RWPE2 (cell line): ENCODE data around the gene ARHGEF18.
A peak's percentile ranks its signal among the peaks of the same experiment; 100 is the strongest.

ENCODE experiments used
- ATAC-seq: fragments of 200-7000 bp; cut with Tn5 transposase; 3 replicates; pipeline ENCODE4 v1.9.1; 2021; ENCODE audit warnings: low read depth
- DNase-seq: peaks from one replicate; pipeline ENCODE4 v3.0.0-alpha.2; 2020; ENCODE audit warnings: low spot score
- H3K27ac ChIP-seq: fragments of 450-650 bp; 2 replicates; pipeline ENCODE4 v1.5.1; 2017; ENCODE audit warnings: mild to moderate bottlenecking; ENCODE audit not compliant: poor library complexity, severe bottlenecking
- H3K27me3 ChIP-seq: fragments of 250-450 bp; sonication (Bioruptor Pico); 2 replicates; pipeline ENCODE4 v1.5.1; 2021; ENCODE audit warnings: mild to moderate bottlenecking, moderate library complexity; ENCODE audit not compliant: insufficient read depth, poor library complexity, severe bottlenecking
- H3K36me3 ChIP-seq: fragments of 250-450 bp; sonication (Bioruptor Pico); 2 replicates; pipeline ENCODE4 v1.5.1; 2020; ENCODE audit warnings: low read depth, mild to moderate bottlenecking, moderate library complexity
- H3K4me1 ChIP-seq: fragments of 250-450 bp; sonication (Bioruptor Pico); 2 replicates; pipeline ENCODE4 v1.5.1; 2021; ENCODE audit warnings: mild to moderate bottlenecking, moderate library complexity; ENCODE audit not compliant: insufficient read depth, poor library complexity, severe bottlenecking
- H3K4me3 ChIP-seq: fragments of 250-450 bp; sonication (Bioruptor Pico); 2 replicates; pipeline ENCODE4 v1.5.1; 2021; ENCODE audit warnings: mild to moderate bottlenecking, moderate library complexity; ENCODE audit not compliant: severe bottlenecking
- H3K9me3 ChIP-seq: fragments of 250-450 bp; sonication (Bioruptor Pico); 2 replicates; pipeline ENCODE4 v1.5.1; 2021; ENCODE audit warnings: mild to moderate bottlenecking, moderate library complexity; ENCODE audit not compliant: severe bottlenecking
- TF ChIP-seq, protein P1 (sequence below): fragments of 450-650 bp; IDR thresholded peaks from one replicate; pipeline ENCODE4 v1.5.1; 2017; ENCODE audit warnings: mild to moderate bottlenecking, moderate library complexity; ENCODE audit not compliant: poor library complexity, severe bottlenecking

Gene ARHGEF18

GRCh38 chr19:7395360-7396066, 46.8 kb downstream of the ARHGEF18 start:
- DNase-seq, result no peak
- no peaks in the 10 kb centered on the region for H3K9me3 ChIP-seq
- peaks cover 38% of the 10 kb centered on the region for H3K4me1 ChIP-seq
- H3K27ac ChIP-seq, result peak overlapping the region; percentile 99
- no peak; the same call in 2 of the 3 replicates for ATAC-seq
- no peaks in the 10 kb centered on the region for H3K27me3 ChIP-seq
- TF ChIP-seq, protein P1, sequence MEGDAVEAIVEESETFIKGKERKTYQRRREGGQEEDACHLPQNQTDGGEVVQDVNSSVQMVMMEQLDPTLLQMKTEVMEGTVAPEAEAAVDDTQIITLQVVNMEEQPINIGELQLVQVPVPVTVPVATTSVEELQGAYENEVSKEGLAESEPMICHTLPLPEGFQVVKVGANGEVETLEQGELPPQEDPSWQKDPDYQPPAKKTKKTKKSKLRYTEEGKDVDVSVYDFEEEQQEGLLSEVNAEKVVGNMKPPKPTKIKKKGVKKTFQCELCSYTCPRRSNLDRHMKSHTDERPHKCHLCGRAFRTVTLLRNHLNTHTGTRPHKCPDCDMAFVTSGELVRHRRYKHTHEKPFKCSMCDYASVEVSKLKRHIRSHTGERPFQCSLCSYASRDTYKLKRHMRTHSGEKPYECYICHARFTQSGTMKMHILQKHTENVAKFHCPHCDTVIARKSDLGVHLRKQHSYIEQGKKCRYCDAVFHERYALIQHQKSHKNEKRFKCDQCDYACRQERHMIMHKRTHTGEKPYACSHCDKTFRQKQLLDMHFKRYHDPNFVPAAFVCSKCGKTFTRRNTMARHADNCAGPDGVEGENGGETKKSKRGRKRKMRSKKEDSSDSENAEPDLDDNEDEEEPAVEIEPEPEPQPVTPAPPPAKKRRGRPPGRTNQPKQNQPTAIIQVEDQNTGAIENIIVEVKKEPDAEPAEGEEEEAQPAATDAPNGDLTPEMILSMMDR, result no peak
- peaks cover 18% of the 10 kb centered on the region for H3K36me3 ChIP-seq
- peak overlapping the region; percentile 91 for H3K4me3 ChIP-seq

DNA sequence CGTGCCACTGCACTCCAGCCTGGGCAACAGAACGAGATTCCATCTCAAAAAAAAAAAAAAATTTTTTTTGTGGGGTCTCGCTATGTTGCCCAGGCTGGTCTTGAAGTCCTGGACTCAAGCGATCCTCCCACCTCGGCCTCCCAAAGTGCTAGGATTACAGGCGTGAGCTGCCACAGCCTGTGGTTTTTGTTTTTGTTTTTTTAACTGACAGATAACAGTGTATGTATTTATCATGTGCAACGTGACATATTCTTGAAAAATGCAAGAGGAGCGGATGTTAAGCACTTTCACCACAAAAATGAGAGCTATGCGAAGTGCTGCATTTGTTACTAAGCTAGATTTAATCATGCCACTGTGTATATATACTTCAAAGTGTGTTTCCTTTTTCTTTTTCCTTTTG, 49.0 kb downstream of the ARHGEF18 start:
- no peak for DNase-seq
- TF ChIP-seq, protein P1, result no peak
- ATAC-seq, result peak; percentile 62
- Histone ChIP-seq H3K36me3 (peaks cover 36% of the 10 kb centered on the region), H3K27ac (peak overlapping the region; percentile 99), H3K27me3 (no peaks in the 10 kb centered on the region), H3K4me3 (no peak overlapping the region), H3K4me1 (peaks cover 23% of the 10 kb centered on the region), H3K9me3 (no peaks in the 10 kb centered on the region)
